Breast epithelium (tissue), 4 donors: ENCODE results near the gene RPRML. TPM values are rescaled to one million over a fixed set of nuclear protein-coding genes. Genes with fewer than 3 reads are reported as not detected.

Experiments
- DNase-seq, 2 donors: peaks; one replicate each; pipeline ENCODE4 v3.0.0-alpha.2; 2019; ENCODE audit warnings: low spot score in 2 of 2
- H3K27ac ChIP-seq, 2 donors: fragments of 200-600 bp; sonication (generic) in 1 of 2; one replicate each; pipeline ENCODE4 v1.5.1; 2016 to 2019; ENCODE audit warnings: mild to moderate bottlenecking in 1 of 2
- H3K27me3 ChIP-seq, 2 donors: fragments of 200-600 bp; sonication (generic) in 1 of 2; one replicate each; pipeline versions ENCODE4 v1.5.1 to v1.6.0; 2017 to 2019; ENCODE audit warnings: control low read depth in 1 of 2, mild to moderate bottlenecking in 1 of 2
- H3K36me3 ChIP-seq: fragments of 200-600 bp; one replicate; pipeline ENCODE4 v1.5.1; 2019
- H3K4me1 ChIP-seq, 2 donors: fragments of 200-600 bp; sonication (generic); one replicate each; pipeline ENCODE4 v1.5.1; 2016 to 2019; ENCODE audit warnings: control low read depth in 1 of 2
- H3K4me3 ChIP-seq, 3 donors: fragments of 200-600 bp; sonication (generic); 1 replicate in 2 of 3; 2 replicates in 1 of 3; pipeline ENCODE4 v1.5.1; 2016 to 2019; ENCODE audit warnings: mild to moderate bottlenecking in 3 of 3, moderate library complexity in 2 of 3
- H3K9me3 ChIP-seq, 2 donors: fragments of 200-600 bp; sonication (generic) in 1 of 2; one replicate each; pipeline ENCODE4 v1.5.1; 2016 to 2019; ENCODE audit warnings: control low read depth in 1 of 2
- POLR2A ChIP-seq: fragments of 450-650 bp; IDR thresholded peaks from one replicate; pipeline ENCODE4 v1.6.1; 2016; ENCODE audit warnings: antibody characterized with exemption, mild to moderate bottlenecking, moderate library complexity
- POLR2AphosphoS5 ChIP-seq, 3 donors: sonication (generic); formaldehyde crosslinking; IDR thresholded peaks; one replicate each; pipeline ENCODE4 v1.6.1; 2017; ENCODE audit warnings: antibody characterized with exemption in 3 of 3
- intact Hi-C: fragments of 100-400 bp; cut with DNase I; formaldehyde crosslinking; loops from one replicate; pipeline ENCODE4 v1.15.1; 2023; ENCODE audit warnings: low total_unique reads
- total RNA-seq, 3 donors: library from RNA; depleted of rRNA; stranded (reverse); fragments of >200 nt; gene quantifications; one replicate each; pipeline ENCODE4 v1.1.0, GENCODE V29; 2016
- TF ChIP-seq, protein P1 (sequence below), 3 donors: fragments of 450-650 bp; IDR thresholded peaks; one replicate each; pipeline ENCODE4 v1.5.1; 2016 to 2017; ENCODE audit warnings: antibody characterized with exemption in 3 of 3, mild to moderate bottlenecking in 3 of 3, moderate library complexity in 3 of 3

The RPRML gene
- total RNA-seq, 3 donors from 2014 or later: 0.66 TPM; not detected in 2

GRCh38 chr17:46944931-46945330, 34.1 kb downstream of the RPRML start:
- no peak for TF ChIP-seq POLR2A
- TF ChIP-seq, protein P1, sequence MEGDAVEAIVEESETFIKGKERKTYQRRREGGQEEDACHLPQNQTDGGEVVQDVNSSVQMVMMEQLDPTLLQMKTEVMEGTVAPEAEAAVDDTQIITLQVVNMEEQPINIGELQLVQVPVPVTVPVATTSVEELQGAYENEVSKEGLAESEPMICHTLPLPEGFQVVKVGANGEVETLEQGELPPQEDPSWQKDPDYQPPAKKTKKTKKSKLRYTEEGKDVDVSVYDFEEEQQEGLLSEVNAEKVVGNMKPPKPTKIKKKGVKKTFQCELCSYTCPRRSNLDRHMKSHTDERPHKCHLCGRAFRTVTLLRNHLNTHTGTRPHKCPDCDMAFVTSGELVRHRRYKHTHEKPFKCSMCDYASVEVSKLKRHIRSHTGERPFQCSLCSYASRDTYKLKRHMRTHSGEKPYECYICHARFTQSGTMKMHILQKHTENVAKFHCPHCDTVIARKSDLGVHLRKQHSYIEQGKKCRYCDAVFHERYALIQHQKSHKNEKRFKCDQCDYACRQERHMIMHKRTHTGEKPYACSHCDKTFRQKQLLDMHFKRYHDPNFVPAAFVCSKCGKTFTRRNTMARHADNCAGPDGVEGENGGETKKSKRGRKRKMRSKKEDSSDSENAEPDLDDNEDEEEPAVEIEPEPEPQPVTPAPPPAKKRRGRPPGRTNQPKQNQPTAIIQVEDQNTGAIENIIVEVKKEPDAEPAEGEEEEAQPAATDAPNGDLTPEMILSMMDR (IDR thresholded peaks at IDR 0.05): no peak
- no peak for TF ChIP-seq POLR2AphosphoS5 (IDR thresholded peaks at IDR 0.05)
- Histone ChIP-seq H3K36me3 (peaks cover 2% of the 10 kb centered on the region), H3K9me3 (no peaks in the 10 kb centered on the region), H3K27me3 (no peaks in the 10 kb centered on the region), H3K27ac (no peak overlapping the region), H3K4me1 (peaks cover 0 to 20% of the 10 kb centered on the region in 2 donors), H3K4me3 (no peak overlapping the region)
- DNase-seq: no peak
- intact Hi-C loops: no loop called here

GRCh38 chr17:46943501-46944393, 35.3 kb downstream of the RPRML start:
- Histone ChIP-seq H3K27ac (no peak overlapping the region), H3K27me3 (no peaks in the 10 kb centered on the region), H3K9me3 (no peaks in the 10 kb centered on the region), H3K4me1 (peaks cover 0 to 20% of the 10 kb centered on the region in 2 donors), H3K4me3 (no peak overlapping the region), H3K36me3 (peaks cover 10% of the 10 kb centered on the region)
- DNase-seq: no peak
- intact Hi-C loops: no loop called here
- TF ChIP-seq POLR2A (no peak), POLR2AphosphoS5 (IDR thresholded peaks at IDR 0.05) (no peak)
- TF ChIP-seq, protein P1 (IDR thresholded peaks at IDR 0.05): no peak

DNA sequence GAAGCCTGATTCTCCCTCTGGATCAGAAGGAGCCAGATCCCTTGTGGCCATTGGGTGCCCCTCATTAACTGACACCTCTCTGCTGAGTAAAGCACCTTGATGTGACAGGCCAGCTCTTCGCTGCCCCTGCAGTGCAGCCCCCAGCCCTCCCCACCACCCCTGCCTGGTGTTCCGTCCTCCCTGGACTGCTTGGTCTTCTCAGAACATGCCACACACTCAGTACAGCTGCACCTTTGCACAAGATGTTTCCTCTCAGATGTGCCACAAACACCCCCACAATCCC, 35.9 kb downstream of the RPRML start:
- intact Hi-C loops: no loop called here
- Histone ChIP-seq H3K4me3 (no peak overlapping the region), H3K9me3 (no peaks in the 10 kb centered on the region), H3K27ac (no peak overlapping the region), H3K4me1 (peaks cover 0 to 20% of the 10 kb centered on the region in 2 donors), H3K27me3 (no peaks in the 10 kb centered on the region), H3K36me3 (peaks cover 10% of the 10 kb centered on the region)
- DNase-seq: no peak
- TF ChIP-seq POLR2A (no peak), POLR2AphosphoS5 (IDR thresholded peaks at IDR 0.05) (no peak)
- TF ChIP-seq, protein P1 (IDR thresholded peaks at IDR 0.05): no peak

DNA sequence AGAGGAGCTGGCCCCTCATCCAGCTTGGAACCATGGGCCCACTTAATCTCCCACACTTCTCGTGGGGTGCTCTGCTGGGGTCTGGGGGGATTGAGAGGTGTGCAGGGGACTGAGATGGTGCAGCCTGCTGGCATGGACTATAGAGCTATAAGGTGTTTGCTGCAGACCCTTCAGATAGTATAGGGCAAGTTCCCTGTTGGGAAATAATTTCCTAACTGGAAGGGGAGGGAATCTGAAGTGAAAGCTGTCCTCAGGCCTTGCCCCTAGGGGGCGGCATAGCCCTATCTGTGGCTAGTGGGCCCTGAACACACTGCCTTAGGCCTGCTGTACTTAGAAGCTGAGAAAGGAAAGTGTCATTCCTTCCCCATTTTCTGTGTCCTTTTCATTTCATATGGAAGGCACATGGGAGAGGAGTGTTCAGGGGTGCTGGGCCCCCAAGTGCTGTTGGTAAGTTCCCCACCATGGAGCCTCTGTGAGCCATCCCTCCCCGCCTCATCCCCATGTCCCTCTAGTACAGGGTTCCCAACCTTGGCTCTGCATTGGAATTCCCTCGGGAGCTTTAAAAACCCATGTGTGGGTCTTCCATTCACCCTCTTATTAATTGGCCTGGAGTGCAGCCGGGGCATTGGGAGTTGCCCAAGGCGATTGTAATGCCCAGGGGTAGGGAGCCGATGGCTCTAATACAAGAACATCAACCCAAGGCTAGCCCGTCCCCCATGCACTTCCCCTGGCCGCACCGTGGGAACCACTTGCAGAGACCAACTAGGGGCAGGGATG, 36.4 kb downstream of the RPRML start:
- peaks cover 10% of the 10 kb centered on the region for H3K36me3 ChIP-seq
- TF ChIP-seq, protein P1 (IDR thresholded peaks at IDR 0.05): peak; percentile 44 to 79 (median 66)
- TF ChIP-seq POLR2AphosphoS5 (IDR thresholded peaks at IDR 0.05): no peak
- no peak for TF ChIP-seq POLR2A
- no peaks in the 10 kb centered on the region for H3K9me3 ChIP-seq
- intact Hi-C loops: no loop called here
- no peak overlapping the region for H3K4me3 ChIP-seq
- H3K27me3 ChIP-seq: no peaks in the 10 kb centered on the region
- no peak overlapping the region for H3K27ac ChIP-seq
- H3K4me1 ChIP-seq: peaks cover 0 to 20% of the 10 kb centered on the region in 2 donors
- no peak for DNase-seq
